Measurements from ENCODE around the gene MMP25.

Gene MMP25

GRCh38 chr16:3097266-3097665, 50.9 kb downstream of the MMP25 start:
- no peak for DNase-seq

- DNase-seq = no peak
Measured at GRCh38 chr16:3098459-3099394, 52.4 kb downstream of the MMP25 start, which contains the start of gene ZSCAN10. TSS of gene ZSCAN10 (minus strand) at chr16:3099294. CDS start at chr16:3092937, 6,357 bp downstream.

DNA sequence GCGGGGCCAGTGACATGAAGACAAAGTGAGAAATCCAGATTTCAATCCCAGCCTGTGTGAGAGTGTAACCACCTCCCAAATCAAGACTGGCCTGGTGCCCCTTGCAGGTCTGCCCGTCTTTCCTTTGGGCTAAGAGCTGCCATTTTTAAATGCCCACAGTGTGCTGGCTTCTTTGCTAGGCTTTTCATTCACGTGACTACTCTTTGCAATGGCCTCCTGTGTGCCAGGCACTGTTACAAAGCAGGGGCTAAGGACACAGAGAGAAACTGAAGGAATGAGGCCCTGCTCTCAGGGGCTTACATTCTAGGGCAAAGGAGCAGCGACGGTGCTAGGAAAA, 53.0 kb downstream of the MMP25 start:
- no peak for DNase-seq

GRCh38 chr16:3099732-3100499, 53.6 kb downstream of the MMP25 start:
- peak; percentile 99 for DNase-seq

DNA sequence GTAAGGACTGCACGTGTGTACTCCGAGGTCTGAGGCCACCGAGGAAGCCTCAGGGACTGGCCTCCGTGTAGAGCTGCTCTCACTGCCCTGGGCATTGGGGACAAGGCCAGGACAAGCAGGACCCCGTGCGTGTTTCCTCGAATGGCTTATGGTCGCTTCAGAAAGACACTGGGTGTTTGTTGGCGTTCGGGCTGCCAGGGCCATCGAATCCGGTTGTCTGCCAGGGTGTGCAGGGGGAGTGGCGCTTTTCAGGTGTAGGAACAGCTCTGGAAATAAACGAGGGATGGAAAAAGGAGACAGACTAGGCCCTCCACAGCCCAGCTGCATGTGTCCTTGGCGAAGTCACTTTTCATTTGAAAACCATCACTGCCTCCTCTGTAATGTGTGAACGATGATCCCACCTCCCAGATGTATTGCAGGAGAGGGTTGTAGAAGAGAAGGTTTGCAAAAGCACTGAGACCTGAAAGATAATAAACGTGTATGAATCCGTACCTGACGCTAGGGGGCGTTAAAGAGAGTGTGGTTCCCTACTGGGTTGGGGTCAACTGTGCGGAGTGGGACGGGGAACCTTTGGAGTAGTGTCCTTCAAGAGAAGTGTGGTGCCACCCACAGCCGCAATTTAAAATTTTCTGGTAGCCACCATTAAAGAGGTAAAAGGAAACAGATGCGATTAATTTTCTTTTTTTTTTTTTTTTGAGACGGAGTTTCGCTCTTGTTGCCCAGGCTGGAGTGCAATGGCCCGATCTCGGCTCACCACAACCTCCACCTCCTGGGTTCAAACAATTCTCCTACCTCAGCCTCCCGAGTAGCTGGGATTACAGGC, 54.9 kb downstream of the MMP25 start:
- DNase-seq = peak; percentile 90

DNA sequence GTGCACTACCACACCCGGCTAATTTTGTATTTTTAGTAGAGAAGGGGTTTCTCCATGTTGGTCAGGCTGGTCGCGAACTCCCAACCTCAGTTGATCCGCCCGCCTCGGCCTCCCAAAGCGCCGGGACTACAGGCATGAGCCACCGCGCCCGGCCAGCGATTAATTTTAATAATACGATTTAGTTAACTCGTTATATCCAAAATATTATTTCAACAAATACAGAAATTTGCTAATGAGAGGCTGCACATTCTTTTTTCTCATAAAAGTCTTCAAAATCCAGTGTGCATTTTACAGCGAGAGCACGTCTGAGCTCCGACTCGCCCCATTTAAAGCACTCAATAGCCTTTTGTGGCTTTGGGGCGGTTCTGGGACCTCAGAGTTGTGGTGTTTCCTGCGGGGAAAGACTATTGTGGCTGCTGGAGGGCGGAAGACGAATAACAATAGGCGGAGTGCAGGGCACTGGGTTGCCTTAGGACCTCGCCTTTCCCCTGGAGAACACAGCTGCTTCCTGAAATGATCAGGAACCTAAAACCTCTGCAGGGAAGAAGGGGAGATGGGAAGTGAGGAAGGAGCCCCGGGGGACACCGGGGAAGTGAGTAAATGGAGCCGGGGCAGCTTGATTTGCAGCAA, 55.6 kb downstream of the MMP25 start:
- peak; percentile 78 for DNase-seq

DNA sequence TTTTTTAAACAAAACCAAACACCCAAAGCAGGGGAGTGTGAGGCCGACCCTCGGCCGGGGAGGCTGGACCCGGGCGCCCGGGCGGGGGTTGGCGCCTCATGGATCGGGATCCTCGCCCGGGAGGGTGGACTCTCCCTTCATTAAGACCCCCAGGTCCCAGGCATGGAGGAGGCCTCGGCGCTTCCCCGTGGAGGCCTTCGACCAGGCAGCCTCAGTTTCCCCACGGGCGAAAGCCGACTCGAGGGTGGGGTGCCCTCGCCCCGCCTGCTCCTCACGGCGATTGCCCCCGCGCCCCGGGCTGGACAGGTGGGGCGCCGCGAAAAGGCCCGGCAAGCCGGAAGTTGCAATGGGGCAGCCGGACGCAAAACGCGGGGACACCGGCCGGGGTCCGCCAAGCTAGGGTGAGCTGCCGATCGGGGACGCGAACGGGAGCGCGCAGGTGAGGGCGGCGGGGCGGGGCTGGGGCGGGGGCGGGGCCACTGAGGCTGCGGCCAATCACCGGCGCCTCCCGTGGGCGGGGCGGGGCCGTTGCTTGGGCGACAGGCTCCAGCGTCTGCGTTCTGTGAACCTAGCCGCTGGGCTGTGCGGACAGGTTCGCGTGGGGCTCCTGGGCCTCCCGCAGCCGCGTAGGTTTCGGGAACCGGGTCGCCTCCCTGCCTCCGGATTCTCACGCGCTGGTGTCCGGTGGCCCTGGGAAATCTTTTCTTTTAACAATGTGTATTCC, 60.0 kb downstream of the MMP25 start:
- peak; percentile 97 for DNase-seq

Data from hematopoietic multipotent progenitor cell treated with erythropoietin and hydrocortisone succinate and interleukin-3 and kit ligand, for 4 days (in vitro differentiated cells).